Measurements from ENCODE around the gene COASY. TPM values are rescaled to one million over a fixed set of nuclear protein-coding genes. Genes with fewer than 3 reads are reported as not detected.
"Not testable (repeated sequence)": the region's sequence is repeated elsewhere in the genome, so short reads cannot be mapped to it uniquely, and the experiment has no call there.

The COASY gene
- total RNA-seq, 1 donor from 2014 or later = 30.8 TPM

DNA sequence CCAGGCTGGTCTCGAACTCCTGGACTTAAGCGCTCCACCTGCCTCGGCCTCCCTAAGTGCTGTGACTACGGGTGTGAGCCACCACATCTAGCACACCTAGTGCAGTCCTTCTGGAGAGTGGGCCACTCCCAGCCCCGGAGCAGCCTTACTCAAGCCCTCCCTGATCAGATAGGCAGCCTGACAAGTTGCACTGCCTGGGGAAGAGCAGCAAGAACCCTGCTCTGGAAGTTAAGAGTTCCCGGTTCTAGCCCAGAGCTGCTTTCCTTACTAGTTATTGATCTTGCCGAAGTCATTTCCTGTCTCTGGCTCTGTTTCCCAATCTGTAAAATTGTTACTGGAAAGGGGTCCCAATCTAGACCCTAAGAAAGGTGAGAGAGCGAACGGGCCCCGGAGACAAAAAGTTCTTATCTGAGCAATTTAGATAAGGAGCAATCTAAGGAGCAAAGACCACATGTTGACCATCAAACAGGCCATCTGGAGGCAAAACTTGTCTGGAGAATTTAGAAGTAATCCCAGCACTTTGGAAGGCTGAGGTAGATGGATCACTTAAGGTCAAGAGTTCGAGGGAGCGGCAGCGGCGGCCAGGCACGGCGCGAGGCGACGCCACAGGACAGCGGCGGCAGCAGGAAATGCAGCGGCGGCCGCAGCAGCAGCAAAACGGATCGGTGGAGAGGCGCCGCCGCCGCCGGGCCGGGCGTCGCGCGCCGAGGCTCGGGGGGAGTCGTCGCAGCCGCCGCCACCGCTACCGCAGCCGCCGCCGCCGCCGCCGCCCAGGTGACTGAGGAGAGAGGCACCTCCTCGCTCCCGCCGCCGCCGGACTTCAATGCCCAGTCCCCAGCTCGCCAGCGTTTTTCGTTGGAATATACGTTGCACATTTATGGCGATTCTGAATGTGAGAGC is 30.2 kb upstream of the COASY start:
- DNase-seq (ENCODE audit: extremely low read depth, low read depth, low spot score) = no peak

DNA sequence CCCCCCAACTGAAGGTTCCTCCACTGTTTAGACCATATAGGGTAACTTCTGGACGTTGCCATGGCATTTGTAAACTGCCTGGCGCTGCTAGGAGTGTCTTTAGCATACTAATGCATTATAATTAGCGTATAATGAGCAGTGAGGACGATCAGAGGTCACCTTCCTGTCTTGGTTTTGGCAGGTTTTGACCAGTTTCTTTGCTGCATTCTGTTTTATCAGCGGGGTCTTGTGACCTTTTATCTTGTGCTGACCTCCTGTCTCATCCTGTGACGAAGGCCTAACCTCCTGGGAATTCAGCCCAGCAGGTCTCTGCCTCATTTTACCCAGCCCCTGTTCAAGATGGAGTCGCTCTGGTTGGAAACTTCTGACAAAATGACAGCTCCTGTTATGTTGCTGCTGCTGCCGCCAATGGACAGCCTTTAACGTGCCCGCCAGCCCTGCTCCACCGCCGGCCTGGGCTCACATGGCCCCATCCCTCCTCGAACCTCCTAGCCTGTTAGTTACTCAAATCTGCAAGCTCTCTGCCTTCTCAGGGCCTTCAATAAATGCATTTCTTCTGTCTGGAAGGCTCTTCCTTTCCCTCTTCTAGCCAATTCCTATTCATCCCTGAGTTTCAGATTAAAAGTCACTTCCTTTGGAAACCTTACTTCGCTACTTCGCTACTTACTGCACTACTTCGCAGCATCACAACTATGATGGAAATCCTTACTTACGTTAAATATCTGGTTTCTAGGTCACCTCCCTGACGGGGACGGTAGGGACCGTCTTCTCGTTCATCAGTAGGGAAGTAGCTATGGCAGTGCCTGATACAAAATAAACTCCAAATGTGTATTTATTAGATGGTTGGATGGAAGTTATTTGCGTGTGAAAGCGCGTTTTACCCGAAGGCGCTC is 26.5 kb upstream of the COASY start:
- DNase-seq (ENCODE audit: extremely low read depth, low read depth, low spot score) = no peak

DNA sequence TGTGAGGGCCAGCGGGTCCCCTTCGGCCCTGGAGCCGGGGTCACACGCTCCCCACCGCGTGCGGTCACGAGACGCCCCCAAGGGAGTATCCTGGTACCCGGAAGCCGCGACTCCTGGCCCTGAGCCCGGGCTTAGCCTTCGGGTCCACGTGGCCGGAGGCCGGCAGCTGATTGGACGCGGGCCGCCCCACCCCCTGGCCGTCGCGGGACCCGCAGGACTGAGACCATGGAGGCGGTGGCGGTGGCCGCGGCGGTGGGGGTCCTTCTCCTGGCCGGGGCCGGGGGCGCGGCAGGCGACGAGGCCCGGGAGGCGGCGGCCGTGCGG is 25.9 kb upstream of the COASY start, which contains the start of gene NAGLU:
Gene NAGLU, plus strand, starts transcription at position 194 of the 324 bp plus-strand sequence. Its CDS starts 32 bp downstream, at position 226.
- DNase-seq (ENCODE audit: extremely low read depth, low read depth, low spot score) = no peak

GRCh38 chr17:42536372-42537155 is 25.4 kb upstream of the COASY start:
- no peak for DNase-seq (ENCODE audit: extremely low read depth, low read depth, low spot score)

DNA sequence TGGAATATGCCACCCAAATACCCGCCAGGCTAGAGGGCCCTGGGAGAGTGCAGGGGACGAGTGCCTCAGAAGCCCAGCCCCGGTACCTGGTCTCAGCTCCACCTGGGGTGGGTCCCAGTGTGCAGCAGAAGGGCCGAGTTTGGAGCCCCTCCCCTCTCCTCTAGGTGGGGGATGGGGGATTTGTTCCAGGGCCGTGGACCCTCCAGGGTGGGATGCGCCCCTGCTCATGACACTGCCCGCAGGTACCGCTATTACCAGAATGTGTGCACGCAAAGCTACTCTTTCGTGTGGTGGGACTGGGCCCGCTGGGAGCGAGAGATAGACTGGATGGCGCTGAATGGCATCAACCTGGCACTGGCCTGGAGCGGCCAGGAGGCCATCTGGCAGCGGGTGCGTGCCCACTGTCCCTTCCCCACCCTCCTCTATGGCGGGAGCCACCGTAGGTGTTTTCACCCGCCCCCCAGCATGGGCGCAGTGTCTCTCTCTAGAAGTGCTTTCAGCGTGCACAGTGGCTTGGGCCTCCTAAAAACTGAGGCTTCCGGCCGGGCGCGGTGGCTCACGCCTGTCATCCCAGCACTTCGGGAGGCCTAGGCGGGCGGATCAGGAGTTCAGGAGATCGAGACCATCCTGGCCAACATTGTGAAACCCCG is 24.7 kb upstream of the COASY start:
- DNase-seq (ENCODE audit: extremely low read depth, low read depth, low spot score) = no peak

DNA sequence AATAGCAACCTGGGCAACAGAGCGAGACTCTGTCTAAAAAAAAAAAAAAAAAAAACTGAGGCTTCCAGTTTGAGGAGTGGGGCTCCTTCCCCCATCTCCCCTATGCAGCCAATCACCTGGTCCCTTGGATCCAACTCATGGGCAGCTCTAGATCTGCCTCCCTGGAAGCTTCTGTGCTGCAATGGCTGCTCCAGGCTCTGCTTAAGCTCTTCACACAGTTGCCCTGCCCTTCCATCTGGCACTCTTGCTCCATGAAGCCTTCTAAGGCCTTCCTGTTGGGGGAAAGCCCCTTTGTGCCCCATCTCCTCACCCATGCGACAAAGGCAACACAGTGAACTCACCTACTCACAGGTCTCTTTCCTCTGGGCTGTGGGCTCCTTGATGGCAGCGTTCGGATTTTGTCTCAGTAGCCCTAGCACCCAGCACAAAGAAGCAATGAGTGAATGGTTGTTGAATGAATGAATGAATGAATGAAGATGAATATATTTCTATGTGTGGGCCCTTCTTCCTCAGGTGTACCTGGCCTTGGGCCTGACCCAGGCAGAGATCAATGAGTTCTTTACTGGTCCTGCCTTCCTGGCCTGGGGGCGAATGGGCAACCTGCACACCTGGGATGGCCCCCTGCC is 24.0 kb upstream of the COASY start:
- no peak for DNase-seq (ENCODE audit: extremely low read depth, low read depth, low spot score)

DNA sequence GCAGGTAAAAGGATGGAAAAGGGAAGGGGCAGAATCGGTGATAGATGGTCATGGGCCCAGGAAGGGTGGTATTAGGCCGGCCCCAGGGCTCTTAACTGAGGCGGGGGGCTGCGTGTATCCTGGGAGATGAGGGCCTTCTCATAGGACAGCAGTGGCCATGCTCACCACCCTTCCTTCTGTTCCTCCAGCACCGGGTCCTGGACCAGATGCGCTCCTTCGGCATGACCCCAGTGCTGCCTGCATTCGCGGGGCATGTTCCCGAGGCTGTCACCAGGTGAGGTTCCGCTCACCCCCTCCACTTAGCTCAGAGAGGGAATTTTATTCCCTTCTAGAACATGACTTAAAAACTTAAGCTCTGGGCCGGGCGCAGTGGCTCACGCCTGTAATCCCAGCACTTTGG is 23.5 kb upstream of the COASY start:
- DNase-seq (ENCODE audit: extremely low read depth, low read depth, low spot score) = no peak

GRCh38 chr17:42540558-42540957 is 21.4 kb upstream of the COASY start:
- not testable (repeated sequence) for DNase-seq (ENCODE audit: extremely low read depth, low read depth, low spot score)

DNA sequence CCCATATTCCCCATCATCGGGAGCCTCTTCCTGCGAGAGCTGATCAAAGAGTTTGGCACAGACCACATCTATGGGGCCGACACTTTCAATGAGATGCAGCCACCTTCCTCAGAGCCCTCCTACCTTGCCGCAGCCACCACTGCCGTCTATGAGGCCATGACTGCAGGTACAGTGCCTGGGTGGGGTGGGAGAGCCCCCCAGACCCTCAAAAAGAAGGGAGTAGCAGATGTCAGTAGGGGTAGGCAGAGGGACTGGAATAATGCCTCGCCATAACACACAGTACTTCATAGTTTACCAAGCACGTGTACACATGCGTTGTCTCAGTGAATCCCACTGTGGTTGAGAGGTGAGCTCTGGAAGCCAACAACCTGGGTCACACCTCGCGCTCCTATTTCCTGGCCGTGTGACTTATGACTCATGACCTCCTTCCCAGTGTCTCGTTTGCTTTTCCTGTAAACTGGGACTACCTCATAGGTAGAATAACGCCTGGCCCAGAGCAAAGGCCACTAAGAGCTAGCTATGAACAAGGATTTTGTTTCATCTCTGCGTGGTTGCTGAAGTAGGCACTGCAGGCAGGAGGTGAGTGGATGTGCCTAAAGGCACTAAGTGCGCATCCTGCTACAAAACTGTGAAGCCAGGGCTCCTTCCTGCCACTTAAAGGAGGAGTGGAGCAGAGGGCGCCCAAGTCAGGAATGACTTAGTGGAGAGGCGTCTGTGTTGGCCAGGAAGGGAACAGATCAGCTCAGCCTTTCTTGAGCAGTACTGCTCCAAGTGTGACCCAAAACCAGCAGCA is 20.7 kb upstream of the COASY start:
- DNase-seq (ENCODE audit: extremely low read depth, low read depth, low spot score) = no peak

DNA sequence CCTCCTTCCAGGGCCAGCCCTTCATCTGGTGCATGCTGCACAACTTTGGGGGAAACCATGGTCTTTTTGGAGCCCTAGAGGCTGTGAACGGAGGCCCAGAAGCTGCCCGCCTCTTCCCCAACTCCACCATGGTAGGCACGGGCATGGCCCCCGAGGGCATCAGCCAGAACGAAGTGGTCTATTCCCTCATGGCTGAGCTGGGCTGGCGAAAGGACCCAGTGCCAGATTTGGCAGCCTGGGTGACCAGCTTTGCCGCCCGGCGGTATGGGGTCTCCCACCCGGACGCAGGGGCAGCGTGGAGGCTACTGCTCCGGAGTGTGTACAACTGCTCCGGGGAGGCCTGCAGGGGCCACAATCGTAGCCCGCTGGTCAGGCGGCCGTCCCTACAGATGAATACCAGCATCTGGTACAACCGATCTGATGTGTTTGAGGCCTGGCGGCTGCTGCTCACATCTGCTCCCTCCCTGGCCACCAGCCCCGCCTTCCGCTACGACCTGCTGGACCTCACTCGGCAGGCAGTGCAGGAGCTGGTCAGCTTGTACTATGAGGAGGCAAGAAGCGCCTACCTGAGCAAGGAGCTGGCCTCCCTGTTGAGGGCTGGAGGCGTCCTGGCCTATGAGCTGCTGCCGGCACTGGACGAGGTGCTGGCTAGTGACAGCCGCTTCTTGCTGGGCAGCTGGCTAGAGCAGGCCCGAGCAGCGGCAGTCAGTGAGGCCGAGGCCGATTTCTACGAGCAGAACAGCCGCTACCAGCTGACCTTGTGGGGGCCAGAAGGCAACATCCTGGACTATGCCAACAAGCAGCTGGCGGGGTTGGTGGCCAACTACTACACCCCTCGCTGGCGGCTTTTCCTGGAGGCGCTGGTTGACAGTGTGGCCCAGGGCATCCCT is 18.5 kb upstream of the COASY start:
- no peak for DNase-seq (ENCODE audit: extremely low read depth, low read depth, low spot score)

- no peak for DNase-seq (ENCODE audit: extremely low read depth, low read depth, low spot score)
These were observed 17.1 kb upstream of the COASY start for GRCh38 chr17:42544874-42545283.

DNA sequence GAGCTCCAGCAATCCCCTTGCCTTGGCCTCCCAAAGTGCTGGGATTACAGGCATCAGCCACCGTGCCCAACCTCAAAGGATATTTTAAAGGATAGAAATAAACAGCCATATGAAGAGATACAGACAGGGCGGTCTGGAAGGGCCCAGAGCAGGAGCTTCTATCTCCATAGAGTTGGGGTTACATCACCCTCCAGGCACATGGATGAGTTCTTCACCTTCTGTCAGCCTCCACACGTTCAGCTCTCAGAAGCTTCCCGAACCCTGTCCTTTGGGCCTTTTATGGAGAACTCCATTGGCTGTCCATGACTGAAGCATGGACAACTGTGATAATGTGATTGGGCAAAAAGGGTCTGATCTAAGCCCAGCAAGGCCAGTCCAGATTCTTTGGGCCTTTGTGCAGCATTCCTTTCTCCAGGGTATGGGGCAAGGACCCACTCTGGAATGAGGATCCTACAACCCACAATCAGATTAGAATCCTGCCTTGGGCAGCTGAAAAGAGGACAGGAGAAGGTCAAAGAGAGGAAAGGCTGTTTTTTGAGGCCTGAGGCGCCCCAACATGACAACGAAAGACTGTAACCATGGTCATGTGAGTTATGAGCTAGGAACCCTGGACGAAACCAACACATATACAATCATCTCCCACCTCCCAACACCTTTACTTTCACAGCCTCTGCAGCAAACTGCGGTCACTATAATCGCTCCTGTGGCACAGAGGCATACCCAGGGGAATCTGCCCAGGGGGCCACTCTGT is 16.0 kb upstream of the COASY start:
- DNase-seq (ENCODE audit: extremely low read depth, low read depth, low spot score) = not testable (repeated sequence)

DNA sequence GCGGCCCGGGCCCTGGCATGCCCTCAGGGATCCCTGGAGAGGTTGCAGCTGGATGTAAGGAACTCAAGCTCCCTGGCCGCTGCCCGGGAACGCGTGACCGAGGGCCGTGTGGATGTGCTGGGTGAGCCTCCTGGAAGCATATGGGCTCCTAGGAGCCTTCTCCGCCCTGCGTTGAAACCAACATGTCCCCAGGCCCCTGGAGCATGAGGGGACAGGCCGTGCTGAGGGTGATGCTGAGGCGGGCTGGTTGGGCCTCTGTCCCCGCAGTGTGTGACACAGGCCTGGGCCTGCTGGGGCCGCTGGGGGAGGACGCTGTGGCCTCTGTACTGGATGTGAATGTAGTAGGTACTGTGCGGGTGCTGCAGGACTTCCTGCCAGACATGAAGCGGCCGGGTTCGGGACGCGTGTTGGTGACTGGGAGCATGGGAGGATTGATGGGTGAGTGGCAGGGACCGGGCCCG is 14.9 kb upstream of the COASY start:
- no peak for DNase-seq (ENCODE audit: extremely low read depth, low read depth, low spot score)

DNA sequence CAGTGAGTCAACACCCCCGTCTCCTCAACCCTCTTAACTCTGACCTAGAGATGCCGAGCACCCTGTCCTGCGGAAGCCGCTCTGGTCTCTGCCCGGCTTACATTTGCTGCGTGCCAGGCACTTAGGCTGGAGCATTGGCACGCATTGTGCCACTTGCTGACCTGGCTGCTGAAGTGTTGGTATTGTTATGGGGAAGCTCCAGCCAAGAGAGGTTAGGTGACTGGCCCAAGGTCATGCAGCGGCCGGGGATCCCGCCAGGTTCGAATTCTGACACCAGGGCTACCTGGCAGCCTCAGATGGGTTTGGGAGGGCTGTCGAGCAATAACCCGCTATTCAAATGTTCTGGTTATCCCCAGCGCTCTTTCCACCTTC is 14.3 kb upstream of the COASY start:
- no peak for DNase-seq (ENCODE audit: extremely low read depth, low read depth, low spot score)

DNA sequence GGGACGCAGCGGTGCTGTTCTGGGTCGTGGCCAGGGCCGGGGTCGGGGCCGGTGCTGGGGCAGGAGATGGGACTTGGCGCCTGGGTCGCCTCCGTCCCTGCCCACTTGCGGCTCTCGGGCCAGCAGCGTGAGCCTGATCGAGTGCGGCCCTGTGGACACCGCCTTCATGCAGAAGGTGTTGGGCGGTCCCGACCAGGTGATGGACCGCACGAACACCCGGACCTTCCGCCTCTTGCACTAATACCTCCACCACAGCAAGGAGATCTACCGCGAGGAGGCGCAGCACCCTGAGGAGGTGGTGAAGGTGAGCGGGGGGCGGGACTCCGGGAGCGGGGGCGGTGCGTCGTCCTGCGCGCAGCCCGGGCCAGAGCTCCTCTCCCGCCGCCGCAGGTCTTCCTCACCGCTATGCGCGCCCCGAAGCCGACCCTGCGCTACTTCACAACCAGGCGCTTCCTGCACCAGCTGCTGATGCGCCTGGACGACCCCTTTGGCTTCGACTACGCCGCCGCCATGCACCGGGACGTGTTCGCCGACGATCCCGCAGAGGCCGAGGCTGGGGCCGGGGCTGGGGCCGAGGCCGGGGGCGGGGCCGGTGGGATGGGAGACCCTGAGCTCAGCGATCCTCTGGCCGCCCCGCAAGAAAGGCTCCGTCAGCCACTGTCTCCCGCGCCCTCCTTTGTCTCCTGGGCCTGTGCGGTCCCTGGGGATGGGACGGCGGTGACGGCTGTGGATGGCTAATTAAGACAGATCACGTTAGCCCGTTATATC is 13.7 kb upstream of the COASY start:
- no peak for DNase-seq (ENCODE audit: extremely low read depth, low read depth, low spot score)

DNA sequence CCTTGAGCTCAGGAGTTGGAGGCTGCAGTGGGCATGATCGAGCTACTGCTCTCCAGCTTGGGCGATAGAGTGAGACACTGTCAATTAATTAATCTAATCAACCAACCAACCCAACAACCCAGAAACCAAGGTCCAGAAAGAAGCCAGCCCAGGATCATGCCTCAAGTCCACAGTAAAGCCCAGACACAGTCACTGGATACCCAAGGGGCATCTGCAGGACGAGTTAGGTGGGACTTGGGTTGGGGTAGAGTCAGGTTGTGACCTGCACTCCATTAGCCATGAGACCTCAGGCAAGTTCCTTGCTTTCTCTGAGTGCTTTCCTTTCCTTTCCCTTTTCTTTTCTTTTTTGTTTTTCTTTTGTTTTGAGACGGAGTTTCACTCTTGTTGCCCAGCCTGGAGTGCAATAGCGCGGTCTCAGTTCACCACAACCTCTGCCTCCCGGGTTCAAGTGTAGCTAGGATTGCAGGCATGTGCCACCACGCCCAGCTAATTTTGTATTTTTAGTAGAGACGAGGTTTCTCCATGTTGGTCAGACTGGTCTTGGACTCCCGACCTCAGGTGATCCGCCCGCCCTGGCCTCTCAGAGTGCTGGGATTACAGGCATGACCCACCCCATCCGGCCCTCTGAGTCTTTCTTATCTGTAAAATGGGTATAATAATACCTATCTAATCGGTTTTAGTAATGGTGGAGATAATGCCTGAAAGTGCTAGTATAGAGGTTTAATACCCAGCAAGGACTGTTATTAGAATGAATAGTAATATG is 12.8 kb upstream of the COASY start:
- no peak for DNase-seq (ENCODE audit: extremely low read depth, low read depth, low spot score)

All from glomerular endothelial cell (primary cell).